ENCODE measurements around the gene RRP8.

DNA sequence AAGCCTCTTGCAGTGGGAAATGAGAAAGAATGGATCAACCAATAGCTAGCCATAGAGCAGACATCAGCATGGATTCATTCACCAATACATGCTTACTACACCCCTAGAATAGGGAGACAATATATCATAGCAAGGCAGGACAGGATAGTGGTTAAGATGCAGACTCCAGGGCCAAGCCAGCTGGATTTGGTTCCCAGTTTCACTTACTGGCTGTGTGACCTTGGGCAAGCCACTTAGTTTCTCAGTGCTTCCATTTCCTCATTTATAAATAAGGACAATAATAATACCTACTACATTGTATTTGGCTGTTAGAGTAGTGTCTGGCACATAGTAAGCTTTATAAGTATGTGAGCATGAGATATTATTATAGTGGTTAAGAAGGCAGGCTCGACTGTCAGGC, 45.1 kb upstream of the RRP8 start:
- TF ChIP-seq EZH2 (IDR thresholded peaks at IDR 0.05) (no peak), POLR2AphosphoS5 (IDR thresholded peaks at IDR 0.05; ENCODE audit: borderline replicate concordance, low read depth, low read length) (no peak), FOXP2 (optimal IDR thresholded peaks at IDR 0.05; ENCODE audit: control extremely low read depth, extremely low read length, insufficient read depth) (no peak)
